HG02840 (cell line): ENCODE measurements around the gene ST6GAL2.

Experiments
- ATAC-seq: cut with Tn5 transposase; IDR thresholded peaks from one replicate; pipeline ENCODE4 v1.9.1; 2021; ENCODE audit warnings: mild to moderate bottlenecking, moderate library complexity, moderate number of reproducible peaks; ENCODE audit not compliant: unreplicated experiment, low FRiP score

Gene ST6GAL2

DNA sequence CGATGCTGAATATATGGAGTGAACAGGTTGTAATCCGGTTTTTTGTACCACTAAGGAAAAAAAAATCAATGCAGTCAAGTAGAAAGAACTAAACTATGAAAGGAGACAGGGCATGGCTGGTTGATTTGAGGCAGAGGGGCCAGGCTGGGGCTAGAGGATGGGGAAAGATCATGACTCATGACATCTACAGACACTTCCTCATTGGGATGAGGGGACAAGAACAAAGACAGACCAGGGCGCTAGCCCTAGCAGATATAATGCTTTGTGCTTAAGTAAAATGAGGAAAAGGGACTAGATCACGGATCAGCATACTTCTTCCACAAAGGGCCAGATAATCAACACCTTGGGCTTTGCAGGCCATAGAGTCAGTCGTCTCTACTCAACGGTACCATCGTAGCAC, 55.8 kb downstream of the ST6GAL2 start:
- no peak for ATAC-seq

DNA sequence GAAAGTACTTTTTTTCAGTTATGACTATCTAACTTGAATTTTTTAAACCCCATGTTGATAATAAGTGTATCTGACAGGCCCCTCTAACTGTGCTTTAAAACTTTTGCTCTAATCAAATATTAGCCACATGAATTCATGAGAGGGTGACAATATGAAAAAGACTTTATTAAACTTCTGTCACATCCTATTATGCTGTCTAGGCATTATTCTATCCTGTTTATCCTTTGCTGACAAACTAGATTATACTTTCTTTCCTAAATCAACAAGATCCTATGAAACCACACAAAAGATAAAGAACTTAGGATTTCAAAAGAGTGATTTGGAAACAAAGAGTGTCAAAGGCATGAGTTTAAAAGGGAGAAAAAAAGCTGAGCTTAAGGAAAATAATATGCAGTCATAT, 57.8 kb downstream of the ST6GAL2 start:
- ATAC-seq = no peak

DNA sequence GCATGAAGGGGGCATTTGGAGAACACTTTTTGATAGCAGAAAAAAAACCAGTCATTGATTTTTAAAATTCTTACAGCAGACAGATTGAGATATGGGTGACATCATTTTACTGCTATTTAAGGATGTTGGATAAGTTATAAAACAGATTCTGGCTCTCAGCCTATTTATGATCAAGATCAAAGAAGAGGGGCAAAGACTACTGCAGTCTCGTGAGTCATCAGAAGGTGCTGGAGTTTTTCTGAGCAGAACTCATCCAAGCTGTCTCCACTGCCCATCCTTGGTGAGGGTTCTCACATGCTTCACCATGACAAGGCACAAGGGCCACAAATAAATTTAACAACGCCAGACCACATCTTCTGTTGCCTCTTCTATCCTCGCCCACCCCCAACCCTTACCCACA, 58.8 kb downstream of the ST6GAL2 start:
- ATAC-seq = no peak

DNA sequence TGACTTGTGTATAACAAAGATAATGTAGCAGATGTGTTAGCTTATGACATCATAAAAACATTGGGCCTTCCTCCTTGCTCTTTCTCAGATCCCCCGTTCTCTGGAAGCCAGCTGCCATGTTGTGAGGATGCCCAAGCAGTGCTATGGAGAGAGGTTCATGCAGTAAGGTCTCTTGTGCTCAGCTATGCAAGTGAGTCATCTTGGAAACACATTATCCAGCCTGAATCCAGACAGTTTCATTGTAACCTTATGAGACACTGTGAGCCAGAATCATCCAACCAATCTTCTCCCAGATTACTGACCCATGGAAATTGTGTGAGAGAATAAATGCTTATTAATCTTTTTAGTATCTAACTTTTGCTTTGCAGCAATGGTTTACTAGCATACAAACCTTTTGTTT, 60.8 kb downstream of the ST6GAL2 start:
- ATAC-seq = no peak

DNA sequence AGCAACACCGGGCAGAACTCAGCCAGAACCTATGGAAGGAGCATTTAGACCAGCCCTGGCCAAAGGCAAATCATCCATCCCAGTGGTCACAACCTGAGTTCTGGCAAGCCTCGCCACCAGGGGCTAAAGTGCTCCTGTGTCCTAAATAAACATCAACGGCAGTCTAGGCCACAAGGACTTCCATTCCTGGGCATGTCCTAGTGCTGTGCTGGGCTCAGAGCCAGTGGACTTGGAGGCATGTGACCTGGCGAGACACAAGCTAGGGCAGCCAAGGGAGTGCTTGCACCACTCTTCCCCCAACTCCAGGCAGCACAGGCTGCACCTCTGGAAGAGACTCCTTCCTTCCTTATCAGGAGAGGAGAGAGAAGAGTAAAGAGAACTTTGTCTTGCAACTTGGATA, 69.0 kb downstream of the ST6GAL2 start:
- ATAC-seq = no peak

DNA sequence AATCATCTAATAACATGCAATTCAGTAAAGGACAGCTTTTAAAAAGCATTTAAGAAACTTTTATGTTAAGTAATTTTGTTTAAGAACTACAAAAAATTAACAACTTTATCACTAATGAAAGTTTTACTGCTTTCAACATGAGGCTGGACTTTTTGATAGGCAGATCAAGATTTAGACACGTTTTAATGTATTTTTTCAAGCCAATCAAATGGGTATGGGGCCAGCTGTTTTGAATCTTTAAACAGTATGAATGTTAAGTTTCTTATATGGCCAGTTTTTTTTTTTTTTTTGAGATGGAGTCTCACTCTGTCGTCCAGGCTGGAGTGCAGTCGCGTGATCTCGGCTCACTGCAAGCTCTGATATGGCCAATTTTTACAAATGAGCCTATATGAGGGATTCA, 73.1 kb downstream of the ST6GAL2 start:
- ATAC-seq = no peak

DNA sequence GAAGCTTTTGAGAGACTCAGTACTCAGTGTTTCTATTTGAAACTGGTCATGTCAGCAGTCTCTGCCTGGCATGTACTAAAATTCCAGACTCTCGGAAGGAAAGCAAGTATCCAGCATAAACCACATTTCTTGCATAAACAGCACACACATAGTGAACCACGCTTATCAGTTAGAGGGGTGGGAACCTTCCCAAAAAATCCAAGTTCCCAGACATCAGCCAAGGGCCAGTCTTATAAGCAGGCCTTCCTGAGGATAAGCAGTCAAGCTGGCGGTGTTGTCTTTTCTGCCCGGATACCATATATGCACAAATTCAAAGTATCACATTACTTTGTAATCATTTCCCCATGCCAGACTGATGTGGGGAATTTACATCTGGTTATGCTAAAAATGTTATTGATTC, 73.6 kb downstream of the ST6GAL2 start:
- ATAC-seq = no peak

DNA sequence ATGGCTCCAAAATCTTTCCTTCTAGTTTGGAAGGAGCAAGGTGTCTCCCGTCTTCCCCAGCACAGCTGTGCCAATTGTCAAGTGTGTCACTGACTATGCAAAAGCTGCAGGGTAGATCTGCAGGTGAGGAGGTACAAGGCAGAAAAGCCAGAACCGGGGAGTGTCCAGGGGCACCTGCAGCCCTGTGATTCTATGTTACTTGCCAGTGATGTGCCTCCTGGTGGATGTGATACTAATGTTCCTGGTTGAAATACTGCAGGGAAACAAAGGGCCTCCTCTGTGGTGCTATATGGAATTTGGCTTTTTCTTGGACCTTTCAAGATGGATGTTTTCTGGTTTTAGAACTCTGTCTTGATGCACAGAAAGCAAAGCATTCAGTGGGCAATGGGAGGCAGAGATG, 80.3 kb downstream of the ST6GAL2 start:
- no peak for ATAC-seq

DNA sequence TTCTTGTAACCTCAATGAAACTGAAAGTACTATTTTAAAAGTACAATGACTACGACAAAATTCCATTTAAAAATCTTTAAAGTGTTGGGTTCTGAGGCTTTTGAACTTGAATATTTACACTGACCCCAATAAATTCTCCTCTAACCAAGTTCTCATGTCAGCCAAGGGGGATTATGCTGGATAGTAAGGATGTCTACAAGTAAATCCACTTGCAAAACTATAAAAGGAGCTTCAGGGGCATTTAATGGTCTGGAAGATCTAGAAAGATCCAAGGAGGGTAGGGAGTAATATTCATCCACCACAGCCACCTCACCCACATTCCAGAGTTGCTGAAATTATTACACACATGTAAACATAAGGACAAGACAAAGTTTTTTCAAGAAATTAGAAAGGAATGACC, 81.8 kb downstream of the ST6GAL2 start:
- ATAC-seq = no peak

DNA sequence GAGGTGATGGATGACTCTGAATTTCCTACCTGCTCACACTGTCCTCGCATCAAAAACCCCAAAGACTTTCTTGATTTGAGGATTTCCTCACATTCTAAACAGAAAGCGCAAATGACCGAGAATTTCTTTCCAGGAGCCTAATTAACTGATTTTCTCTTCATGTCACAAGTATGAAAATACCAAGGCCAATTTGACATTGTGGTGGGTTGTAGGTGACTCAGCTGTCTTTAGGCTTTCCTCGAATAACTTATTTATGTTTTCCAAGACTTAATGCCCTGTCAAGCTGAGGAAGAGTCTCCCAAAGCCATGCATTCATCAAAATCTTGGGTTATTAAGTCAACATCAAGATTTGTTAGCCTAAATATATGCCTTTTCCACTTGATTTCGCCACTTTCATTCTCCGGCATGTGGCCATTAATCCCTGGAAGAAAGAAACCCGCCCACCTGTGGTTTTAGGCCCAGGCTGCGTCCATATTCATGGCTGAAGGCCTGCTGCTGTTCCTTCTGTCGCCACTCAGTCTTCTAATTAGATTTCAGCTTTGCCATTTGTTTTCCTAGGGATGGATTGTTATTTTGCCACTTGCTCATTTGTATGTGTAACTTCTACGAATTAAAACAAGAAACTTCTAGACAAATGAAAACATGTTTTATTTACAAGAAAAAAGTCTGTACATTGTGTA, 84.9 kb downstream of the ST6GAL2 start:
- ATAC-seq = no peak

DNA sequence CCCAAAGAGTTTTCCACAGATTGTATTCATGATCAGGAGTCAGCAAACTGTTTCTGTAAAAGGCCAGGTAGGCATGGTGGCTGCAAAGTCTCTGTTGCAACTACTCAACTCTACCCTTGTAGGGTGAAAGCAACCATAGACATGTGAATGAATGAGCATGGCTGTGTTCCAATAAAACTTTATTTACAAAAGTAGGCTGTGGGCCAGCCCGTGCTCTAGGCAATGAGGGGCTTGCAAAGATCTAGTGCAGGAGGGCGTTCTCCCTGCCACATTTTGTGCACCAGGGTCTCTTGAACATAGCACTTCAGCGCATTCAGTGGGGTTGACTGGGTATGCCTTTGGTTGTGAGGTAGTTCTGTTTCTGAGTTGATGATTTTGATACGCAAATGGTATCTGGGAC, 85.8 kb downstream of the ST6GAL2 start:
- no peak for ATAC-seq

DNA sequence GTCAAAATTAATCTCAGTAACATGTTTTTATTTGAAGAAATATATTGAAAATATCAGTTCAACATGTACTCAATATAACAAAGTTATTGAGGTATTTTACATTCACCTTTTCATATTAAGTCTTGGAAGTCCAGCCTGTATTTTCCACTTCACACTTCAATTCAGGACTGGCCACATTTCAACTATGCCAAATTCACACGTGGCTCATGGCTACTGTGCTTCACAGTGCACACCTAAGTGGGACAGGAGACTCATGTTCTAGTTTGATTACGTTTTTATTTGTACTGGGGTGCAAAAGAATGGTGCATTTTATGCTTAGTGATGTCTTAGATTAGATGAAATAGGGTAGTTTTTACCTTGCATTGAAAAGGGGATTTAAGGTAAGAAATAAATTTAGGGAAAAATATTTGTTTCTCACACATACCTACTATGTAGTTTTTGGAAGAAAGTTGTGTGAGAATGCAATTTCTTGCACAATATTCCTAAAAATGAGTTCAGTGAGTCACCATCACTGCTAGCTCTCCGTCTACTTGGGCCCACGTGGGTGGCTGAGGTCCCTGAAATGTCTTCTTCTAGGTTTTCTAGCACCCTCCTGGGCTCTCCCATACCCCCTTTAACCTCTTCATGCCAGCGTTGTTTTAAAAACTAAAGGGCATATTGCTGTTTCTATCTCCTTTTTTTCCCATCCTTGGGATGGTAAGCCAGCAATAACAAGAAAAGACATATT, 87.0 kb downstream of the ST6GAL2 start:
- no peak for ATAC-seq

DNA sequence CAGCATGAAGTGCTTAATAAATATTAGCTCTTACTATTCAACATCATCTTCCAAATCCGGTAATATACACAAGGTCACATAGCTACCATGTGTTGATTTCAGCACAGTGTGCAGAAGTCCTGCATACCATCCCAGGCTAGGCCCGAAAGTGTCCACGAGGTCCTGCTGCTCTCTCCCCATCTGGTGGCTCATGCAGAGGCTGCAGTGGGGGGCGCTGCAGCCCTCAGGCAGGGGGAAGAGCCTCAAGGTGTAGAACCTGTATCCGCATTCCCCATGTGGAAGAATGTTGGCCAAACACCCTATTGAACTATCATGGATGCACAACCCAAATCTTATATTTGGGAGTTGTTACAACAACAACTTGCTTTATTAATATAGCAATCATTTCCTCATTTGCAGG, 88.5 kb downstream of the ST6GAL2 start:
- ATAC-seq = no peak

DNA sequence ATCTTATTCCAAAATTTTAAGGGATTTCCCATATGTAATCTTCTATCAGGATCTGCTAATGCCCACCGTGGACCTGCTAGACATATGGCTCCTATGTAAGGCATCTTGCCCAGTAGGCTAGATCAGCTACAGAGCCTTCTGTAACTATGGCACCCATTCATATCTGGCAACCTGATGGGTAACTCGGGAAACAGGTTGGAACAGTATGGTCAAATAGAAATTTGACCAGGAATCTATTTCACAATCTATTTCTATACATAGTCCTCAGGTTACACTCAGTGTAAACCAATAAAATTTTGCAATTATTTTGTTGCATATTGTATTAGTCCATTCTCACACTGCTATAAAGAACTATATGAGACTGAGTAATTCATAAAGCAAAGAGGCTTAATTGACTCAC, 93.3 kb downstream of the ST6GAL2 start:
- no peak for ATAC-seq

DNA sequence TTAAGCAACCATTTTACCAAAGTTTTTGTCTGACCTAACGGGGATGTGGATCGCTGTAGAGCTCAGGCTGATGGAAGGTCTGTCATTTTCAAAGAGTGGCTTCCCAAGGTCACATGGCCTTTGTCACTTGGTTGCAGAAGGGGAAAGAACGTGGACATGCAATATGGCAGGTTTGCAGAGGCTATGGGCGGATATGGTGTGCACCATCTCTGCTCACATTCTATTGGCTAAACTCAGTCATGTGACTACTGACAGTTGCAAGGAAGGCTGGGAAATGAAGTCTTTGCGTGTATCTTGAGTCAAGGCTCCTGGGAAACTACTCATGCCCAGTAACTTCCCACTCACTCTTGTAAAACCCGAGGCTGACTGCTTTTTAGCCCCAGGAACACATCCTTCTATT, 96.8 kb downstream of the ST6GAL2 start:
- ATAC-seq = no peak

DNA sequence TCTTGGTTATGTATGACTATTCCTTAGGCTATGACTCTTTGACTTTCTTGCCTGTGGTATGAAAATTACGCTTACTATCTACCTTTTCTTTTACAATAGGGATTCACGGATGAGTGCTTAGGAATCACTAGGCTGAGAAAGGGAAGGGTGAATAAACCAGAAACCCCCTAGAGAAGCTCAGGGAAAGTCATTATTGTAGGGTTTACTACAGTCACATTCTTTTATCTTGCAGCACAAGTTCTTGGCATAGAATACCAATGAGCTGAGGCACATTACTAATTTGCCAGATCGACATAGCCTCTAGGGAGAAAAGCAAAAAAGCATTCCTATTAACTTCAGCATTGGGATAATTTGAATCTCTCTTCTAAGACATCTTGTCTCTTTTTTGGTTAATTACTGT, 103.3 kb downstream of the ST6GAL2 start:
- ATAC-seq = no peak

DNA sequence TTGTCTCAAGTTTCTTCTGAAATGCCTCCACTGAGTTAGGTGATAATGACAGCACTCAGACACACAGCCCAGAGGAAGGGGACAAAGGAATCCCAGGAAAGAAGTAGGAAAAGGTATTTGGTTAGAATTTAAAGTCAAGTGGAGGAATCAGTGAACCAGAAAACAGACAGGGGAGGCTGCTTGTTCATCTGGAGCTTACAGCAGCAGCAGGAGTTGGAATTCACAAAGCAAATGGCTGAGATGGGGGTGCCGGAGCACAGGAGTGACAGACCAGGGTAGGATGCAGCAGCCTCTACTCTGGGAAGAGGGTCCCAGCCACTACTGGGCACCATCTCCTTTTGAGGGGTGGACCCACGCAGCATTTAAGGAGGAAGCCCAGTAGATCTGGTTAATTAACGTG, 104.8 kb downstream of the ST6GAL2 start:
- ATAC-seq = no peak

DNA sequence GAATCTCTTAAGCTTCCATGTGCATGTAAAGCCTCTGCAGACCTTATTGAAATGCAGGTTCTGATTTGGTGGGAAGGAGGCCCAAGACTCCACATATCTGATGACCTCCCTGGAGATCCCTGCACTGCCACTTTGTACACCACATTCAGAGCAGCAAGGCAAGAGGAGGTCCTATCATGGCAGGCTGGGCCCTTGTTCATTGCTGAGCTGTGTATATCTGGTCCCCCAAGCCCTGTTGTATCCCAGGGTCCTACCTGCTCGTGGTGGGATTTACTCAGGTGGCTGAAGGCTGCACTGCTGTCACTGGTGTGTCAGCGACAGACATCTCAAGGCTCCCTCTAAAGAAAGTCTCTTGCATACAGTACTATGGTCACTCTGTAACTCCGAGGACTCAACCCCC, 114.2 kb downstream of the ST6GAL2 start:
- no peak for ATAC-seq

DNA sequence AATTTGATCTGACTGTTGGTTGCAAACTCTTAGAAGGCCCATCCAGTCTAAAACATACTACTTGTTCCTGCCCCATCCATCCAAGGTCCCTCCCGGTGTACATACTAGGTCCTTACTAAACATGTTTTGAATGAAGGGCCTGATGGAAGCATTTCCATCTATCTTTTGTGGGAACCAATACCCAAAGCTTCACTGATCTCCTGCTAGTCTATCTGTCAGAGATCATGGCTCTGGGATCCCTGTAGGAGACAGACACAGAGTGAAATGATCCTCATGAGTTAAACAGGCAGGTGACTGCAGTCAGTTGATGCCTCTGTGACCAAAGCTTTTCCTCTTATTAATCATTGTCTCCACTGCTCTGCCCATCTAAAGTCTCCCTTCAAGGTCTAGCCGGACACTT, 115.0 kb downstream of the ST6GAL2 start:
- no peak for ATAC-seq

DNA sequence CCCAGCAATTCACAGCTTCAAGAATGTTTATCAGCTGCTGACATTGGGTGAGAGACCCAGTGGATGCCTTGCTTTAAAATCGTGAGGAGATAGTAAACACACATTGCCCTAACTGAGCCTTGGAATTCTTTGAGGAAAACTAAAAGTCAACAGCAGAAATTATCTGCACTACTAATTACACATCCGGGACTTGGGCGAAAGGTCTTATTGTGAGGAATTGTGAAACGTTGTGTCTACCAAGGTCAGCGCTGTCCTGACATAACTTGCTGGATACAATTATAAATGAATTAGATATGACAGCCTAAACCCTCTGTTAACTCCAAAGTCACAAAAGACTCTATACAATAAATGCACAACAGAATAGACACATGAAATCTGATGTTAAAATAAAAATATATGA, 121.4 kb downstream of the ST6GAL2 start:
- no peak for ATAC-seq

DNA sequence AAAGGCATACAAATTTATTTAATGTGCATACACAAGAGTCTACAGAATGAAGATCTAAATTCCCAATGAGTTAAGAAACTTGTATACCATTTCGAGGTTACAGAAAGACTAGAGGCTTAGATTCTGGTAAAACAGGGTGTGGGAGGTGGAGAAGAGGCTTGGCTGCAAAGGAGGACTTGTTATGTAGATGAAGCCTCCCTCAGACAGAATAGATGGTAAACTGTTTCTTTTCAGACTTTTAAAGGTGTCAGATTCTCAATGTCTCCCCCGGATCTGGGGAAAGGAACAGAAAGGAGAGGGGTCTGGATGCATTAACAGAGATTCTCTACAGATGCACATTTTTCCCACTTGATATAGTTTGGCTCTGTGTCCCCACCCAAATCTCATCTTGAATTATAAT, 126.0 kb downstream of the ST6GAL2 start:
- no peak for ATAC-seq

DNA sequence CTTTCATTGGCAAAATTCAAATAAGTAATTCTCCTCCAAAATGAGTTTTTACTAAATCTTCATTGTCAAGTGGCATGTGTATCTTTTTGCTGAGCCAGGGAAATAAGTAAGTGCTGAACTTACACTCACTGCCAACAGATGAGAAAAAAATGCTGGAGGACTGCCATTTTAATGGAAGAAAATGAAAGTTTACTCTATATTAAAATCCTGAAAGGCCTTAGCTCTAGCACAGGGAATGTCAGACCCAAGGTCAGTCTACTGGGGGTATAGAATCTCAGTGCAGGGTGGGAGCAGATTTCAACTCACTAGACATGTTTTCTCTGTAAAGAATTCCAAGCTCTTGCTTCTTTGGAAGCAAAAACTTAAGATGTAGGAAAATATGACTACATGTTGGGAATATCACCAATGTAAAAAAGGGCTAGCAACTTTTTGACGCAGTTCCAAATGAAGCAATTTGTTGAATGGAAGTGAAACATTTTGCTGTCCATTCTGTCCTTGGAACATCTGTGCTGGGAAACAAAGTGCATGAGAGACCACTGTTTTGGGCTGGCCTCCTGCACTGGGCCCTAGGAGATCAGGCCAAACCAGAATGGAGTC, 127.0 kb downstream of the ST6GAL2 start:
- ATAC-seq = no peak
